Upper lobe of left lung (tissue), 4 donors: ENCODE measurements around the gene PHF8.

Experiments used
- POLR2A ChIP-seq, 4 donors: fragments of 450-650 bp; IDR thresholded peaks; one replicate each; pipeline ENCODE4 v1.5.1; 2016 to 2017; ENCODE audit warnings: antibody characterized with exemption in 4 of 4, mild to moderate bottlenecking in 2 of 4
- TF ChIP-seq, protein P1 (sequence below), 6 experiments: fragments of 450-650 bp in 4 of 6; fragments of 200-600 bp in 2 of 6; sonication (generic) in 2 of 6; IDR thresholded peaks; one replicate each; pipeline ENCODE4 v1.5.1; 2016 to 2019; ENCODE audit warnings: antibody characterized with exemption in 6 of 6

DNA sequence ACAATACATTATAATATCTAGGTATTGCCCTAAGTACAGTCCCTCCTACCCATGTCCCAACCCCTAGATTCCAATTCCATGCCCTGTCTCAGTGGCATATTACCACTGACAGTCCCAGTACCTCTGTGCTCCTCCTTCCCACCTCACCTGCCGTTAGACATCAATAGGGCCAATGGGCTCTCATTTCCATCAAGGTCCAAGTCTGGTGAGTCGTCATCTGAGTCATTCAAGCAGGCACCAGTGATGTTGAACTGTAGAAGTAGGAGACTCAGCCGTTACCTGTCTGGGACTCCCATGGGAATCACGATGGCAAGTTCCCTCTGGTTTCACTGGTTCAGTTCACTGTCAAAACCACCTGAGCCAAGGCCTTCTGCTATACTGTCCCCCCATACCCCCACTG is 51.7 kb downstream of the PHF8 start:
- TF ChIP-seq POLR2A (IDR thresholded peaks at IDR 0.05) = no peak
- TF ChIP-seq, protein P1, sequence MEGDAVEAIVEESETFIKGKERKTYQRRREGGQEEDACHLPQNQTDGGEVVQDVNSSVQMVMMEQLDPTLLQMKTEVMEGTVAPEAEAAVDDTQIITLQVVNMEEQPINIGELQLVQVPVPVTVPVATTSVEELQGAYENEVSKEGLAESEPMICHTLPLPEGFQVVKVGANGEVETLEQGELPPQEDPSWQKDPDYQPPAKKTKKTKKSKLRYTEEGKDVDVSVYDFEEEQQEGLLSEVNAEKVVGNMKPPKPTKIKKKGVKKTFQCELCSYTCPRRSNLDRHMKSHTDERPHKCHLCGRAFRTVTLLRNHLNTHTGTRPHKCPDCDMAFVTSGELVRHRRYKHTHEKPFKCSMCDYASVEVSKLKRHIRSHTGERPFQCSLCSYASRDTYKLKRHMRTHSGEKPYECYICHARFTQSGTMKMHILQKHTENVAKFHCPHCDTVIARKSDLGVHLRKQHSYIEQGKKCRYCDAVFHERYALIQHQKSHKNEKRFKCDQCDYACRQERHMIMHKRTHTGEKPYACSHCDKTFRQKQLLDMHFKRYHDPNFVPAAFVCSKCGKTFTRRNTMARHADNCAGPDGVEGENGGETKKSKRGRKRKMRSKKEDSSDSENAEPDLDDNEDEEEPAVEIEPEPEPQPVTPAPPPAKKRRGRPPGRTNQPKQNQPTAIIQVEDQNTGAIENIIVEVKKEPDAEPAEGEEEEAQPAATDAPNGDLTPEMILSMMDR (IDR thresholded peaks at IDR 0.05) = no peak
